Vagina (tissue), 2 donors: Measurements from ENCODE around the gene ERBB3.
"Not testable (repeated sequence)": the region's sequence is repeated elsewhere in the genome, so short reads cannot be mapped to it uniquely, and the experiment has no call there.

Experiments
- POLR2A ChIP-seq, 2 donors: fragments of 450-650 bp; IDR thresholded peaks; one replicate each; pipeline ENCODE4 v1.6.1; 2017; ENCODE audit warnings: antibody characterized with exemption in 2 of 2, mild to moderate bottlenecking in 2 of 2, moderate library complexity in 2 of 2
- POLR2AphosphoS5 ChIP-seq, 2 donors: sonication (generic); formaldehyde crosslinking; IDR thresholded peaks; one replicate each; pipeline ENCODE4 v1.9.0; 2017; ENCODE audit warnings: antibody characterized with exemption in 2 of 2, mild to moderate bottlenecking in 2 of 2, low read depth in 1 of 2; ENCODE audit not compliant: insufficient read depth in 1 of 2
- TF ChIP-seq, protein P1 (sequence below), 3 experiments: fragments of 450-650 bp in 2 of 3; fragments of 200-600 bp in 1 of 3; sonication (generic) in 1 of 3; IDR thresholded peaks; one replicate each; pipeline ENCODE4 v1.5.1; 2017 to 2019; ENCODE audit warnings: antibody characterized with exemption in 3 of 3, mild to moderate bottlenecking in 2 of 3, moderate library complexity in 2 of 3

DNA sequence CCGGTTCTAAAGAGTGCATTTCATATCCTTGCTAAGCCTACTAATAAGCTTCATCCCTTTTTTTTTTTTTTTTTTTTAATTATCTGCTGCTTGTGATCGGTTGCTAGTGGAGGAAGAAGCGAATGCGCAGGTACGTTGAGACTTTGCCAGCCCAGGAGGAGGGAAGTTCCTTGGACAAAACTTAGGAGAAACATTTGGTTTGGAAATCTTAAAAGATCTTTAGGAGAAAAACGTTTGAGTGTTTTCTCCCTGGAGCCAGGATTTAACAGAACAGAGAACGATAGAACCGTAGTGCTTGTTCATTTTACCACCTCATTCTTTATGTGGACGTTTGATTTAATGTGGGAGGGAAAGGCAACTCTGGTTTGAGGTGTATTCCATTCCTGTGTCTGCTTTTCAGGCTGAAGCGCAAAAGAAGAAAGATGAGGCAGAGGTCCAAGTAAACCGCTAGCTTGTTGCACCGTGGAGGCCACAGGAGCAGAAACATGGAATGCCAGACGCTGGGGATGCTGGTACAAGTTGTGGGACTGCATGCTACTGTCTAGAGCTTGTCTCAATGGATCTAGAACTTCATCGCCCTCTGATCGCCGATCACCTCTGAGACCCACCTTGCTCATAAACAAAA lies 37.2 kb downstream of the ERBB3 start:
- TF ChIP-seq, protein P1, sequence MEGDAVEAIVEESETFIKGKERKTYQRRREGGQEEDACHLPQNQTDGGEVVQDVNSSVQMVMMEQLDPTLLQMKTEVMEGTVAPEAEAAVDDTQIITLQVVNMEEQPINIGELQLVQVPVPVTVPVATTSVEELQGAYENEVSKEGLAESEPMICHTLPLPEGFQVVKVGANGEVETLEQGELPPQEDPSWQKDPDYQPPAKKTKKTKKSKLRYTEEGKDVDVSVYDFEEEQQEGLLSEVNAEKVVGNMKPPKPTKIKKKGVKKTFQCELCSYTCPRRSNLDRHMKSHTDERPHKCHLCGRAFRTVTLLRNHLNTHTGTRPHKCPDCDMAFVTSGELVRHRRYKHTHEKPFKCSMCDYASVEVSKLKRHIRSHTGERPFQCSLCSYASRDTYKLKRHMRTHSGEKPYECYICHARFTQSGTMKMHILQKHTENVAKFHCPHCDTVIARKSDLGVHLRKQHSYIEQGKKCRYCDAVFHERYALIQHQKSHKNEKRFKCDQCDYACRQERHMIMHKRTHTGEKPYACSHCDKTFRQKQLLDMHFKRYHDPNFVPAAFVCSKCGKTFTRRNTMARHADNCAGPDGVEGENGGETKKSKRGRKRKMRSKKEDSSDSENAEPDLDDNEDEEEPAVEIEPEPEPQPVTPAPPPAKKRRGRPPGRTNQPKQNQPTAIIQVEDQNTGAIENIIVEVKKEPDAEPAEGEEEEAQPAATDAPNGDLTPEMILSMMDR (IDR thresholded peaks at IDR 0.05), result not testable (repeated sequence)
- TF ChIP-seq POLR2A (IDR thresholded peaks at IDR 0.05); POLR2AphosphoS5 (IDR thresholded peaks at IDR 0.05; ENCODE audit: insufficient read depth in 1 of 2, low read depth in 1 of 2): not testable (repeated sequence)
